Suprapubic skin (tissue), 4 donors: ENCODE data around the gene TEX54. TPM values are rescaled to one million over a fixed set of nuclear protein-coding genes. Genes with fewer than 3 reads are reported as not detected.

Experiments
- DNase-seq, 2 donors: peaks; one replicate each; pipeline ENCODE4 v3.0.0-alpha.2; 2019; ENCODE audit warnings: low spot score in 2 of 2
- H3K27ac ChIP-seq: fragments of 200-600 bp; sonication (generic); one replicate; pipeline ENCODE4 v1.5.1; 2019
- H3K27me3 ChIP-seq: fragments of 200-600 bp; sonication (generic); one replicate; pipeline ENCODE4 v1.5.1; 2019
- H3K36me3 ChIP-seq: fragments of 200-600 bp; sonication (generic); one replicate; pipeline ENCODE4 v1.5.1; 2019
- H3K4me1 ChIP-seq: fragments of 200-600 bp; sonication (generic); one replicate; pipeline ENCODE4 v1.5.1; 2019
- H3K4me3 ChIP-seq: fragments of 200-600 bp; sonication (generic); one replicate; pipeline ENCODE4 v1.5.1; 2019; ENCODE audit warnings: mild to moderate bottlenecking
- H3K9me3 ChIP-seq: fragments of 200-600 bp; sonication (generic); one replicate; pipeline ENCODE4 v1.5.1; 2019
- EP300 ChIP-seq: sonication (generic); formaldehyde crosslinking; IDR thresholded peaks from one replicate; pipeline ENCODE4 v1.6.1; 2017; ENCODE audit warnings: antibody characterized with exemption
- POLR2A ChIP-seq, 2 donors: fragments of 450-650 bp; IDR thresholded peaks; one replicate each; pipeline ENCODE4 v1.6.1; 2017; ENCODE audit warnings: antibody characterized with exemption in 2 of 2, mild to moderate bottlenecking in 2 of 2, moderate library complexity in 2 of 2
- POLR2AphosphoS5 ChIP-seq, 3 donors: sonication (generic); formaldehyde crosslinking; IDR thresholded peaks; one replicate each; pipeline ENCODE4 v1.6.1; 2017; ENCODE audit warnings: antibody characterized with exemption in 3 of 3
- WGBS: methylation state at CpG from one replicate; pipeline ENCODE4 v1.1.5; 2018; 5-methylcytosine and 5-hydroxymethylcytosine counted together
- total RNA-seq, 4 donors: library from RNA; depleted of rRNA; stranded (reverse); fragments of >200 nt; gene quantifications; one replicate each; pipeline ENCODE4 v1.1.0, GENCODE V29; 2016
- TF ChIP-seq, protein P1 (sequence below), 2 donors: fragments of 200-600 bp in 1 of 2; fragments of 450-650 bp in 1 of 2; sonication (generic) in 1 of 2; IDR thresholded peaks; one replicate each; pipeline ENCODE4 v1.5.1; 2016 to 2019; ENCODE audit warnings: antibody characterized with exemption in 2 of 2, mild to moderate bottlenecking in 1 of 2, moderate library complexity in 1 of 2

Gene TEX54
- total RNA-seq, result not detected

DNA sequence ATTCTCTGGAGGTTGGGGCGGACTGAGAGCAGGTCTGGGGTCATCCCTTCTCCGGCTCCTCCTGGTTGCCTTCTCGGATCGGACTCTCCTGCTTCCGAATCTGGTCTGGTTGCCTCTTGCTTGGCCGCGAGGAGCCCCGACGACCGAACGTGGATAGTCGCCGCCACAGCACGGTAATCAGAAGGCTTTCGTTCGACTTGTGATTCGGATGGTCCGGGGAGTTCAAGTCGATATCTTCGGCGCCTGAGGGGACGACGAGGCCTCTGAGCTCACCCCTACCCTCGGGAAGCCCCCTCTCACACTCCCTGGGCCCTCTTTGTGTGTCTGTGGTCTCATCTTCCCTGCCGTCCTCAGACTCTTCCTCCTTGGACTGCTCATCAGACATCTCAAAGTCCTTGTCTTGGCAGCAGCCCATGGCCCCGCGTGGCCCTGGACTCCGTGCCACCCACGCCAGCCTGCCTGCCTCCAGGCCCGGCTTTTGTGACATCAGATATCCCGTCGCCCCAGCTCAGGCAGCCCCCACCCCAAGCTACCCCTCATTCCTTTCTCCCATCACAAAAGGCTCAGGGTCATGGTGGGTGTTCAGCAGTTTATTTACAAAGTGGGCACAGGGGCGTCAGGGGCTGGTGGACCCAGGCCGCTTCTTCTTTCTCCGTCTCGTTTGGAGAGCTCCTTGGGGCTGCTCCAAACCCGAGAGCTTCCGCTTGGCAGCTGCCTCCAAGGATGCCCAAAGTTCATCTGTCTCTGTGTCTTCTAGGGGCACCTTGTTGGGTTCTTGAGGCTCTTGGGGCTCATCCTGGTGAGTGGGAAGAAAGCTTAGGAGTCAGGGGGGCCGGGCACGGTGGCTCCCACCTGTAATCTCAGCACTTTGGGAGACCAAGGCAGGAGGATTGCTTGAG, at the start of gene TEX54:
TSS of gene TEX54 (minus strand) at position 506 of the 899 bp plus-strand sequence.
- DNase-seq, result peak; percentile 79 to 80
- H3K4me3 ChIP-seq, result peak within 1 kb of the TSS; percentile 88
- peak within 1 kb of the TSS; percentile 91 for H3K27ac ChIP-seq
- peaks cover 31% of the 10 kb centered on the region for H3K36me3 ChIP-seq
- peaks cover 47% of the 10 kb centered on the region for H3K4me1 ChIP-seq
- H3K9me3 ChIP-seq, result no peaks in the 10 kb centered on the region
- no peak for TF ChIP-seq POLR2A (IDR thresholded peaks at IDR 0.05)
- no peak for TF ChIP-seq POLR2AphosphoS5 (IDR thresholded peaks at IDR 0.05)
- TF ChIP-seq, protein P1, sequence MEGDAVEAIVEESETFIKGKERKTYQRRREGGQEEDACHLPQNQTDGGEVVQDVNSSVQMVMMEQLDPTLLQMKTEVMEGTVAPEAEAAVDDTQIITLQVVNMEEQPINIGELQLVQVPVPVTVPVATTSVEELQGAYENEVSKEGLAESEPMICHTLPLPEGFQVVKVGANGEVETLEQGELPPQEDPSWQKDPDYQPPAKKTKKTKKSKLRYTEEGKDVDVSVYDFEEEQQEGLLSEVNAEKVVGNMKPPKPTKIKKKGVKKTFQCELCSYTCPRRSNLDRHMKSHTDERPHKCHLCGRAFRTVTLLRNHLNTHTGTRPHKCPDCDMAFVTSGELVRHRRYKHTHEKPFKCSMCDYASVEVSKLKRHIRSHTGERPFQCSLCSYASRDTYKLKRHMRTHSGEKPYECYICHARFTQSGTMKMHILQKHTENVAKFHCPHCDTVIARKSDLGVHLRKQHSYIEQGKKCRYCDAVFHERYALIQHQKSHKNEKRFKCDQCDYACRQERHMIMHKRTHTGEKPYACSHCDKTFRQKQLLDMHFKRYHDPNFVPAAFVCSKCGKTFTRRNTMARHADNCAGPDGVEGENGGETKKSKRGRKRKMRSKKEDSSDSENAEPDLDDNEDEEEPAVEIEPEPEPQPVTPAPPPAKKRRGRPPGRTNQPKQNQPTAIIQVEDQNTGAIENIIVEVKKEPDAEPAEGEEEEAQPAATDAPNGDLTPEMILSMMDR (IDR thresholded peaks at IDR 0.05), result no peak
- TF ChIP-seq EP300, result no peak
- WGBS, result 11% methylated on average over 39 of the region's 40 CpGs
- H3K27me3 ChIP-seq, result no peaks in the 10 kb centered on the region

GRCh38 chr11:62882431-62882749, 49.7 kb upstream of the TEX54 start:
- Histone ChIP-seq H3K36me3 (peaks cover 47% of the 10 kb centered on the region), H3K9me3 (no peaks in the 10 kb centered on the region), H3K27ac (peak overlapping the region; percentile 100), H3K27me3 (no peaks in the 10 kb centered on the region), H3K4me3 (peak overlapping the region; percentile 92), H3K4me1 (peaks cover 80% of the 10 kb centered on the region)
- WGBS, result 17% methylated on average over 6 of the region's 6 CpGs
- DNase-seq, result no peak
- TF ChIP-seq EP300 (no peak), POLR2AphosphoS5 (IDR thresholded peaks at IDR 0.05) (no peak), POLR2A (IDR thresholded peaks at IDR 0.05) (no peak)
- TF ChIP-seq, protein P1 (IDR thresholded peaks at IDR 0.05), result no peak

- DNase-seq, result peak; percentile 98 to 99
- TF ChIP-seq, protein P1 (IDR thresholded peaks at IDR 0.05), result no peak
- peak; percentile 9 to 74 (median 48) for TF ChIP-seq POLR2AphosphoS5 (IDR thresholded peaks at IDR 0.05)
- TF ChIP-seq EP300, result no peak
- no peak for TF ChIP-seq POLR2A (IDR thresholded peaks at IDR 0.05)
- 2% methylated on average over 18 of the region's 21 CpGs for WGBS
- Histone ChIP-seq H3K27ac (peak overlapping the region; percentile 100), H3K36me3 (peaks cover 41% of the 10 kb centered on the region), H3K4me1 (peaks cover 81% of the 10 kb centered on the region), H3K4me3 (peak overlapping the region; percentile 92), H3K9me3 (no peaks in the 10 kb centered on the region), H3K27me3 (no peaks in the 10 kb centered on the region)
Measured at GRCh38 chr11:62881579-62882430, 49.2 kb upstream of the TEX54 start.

DNA sequence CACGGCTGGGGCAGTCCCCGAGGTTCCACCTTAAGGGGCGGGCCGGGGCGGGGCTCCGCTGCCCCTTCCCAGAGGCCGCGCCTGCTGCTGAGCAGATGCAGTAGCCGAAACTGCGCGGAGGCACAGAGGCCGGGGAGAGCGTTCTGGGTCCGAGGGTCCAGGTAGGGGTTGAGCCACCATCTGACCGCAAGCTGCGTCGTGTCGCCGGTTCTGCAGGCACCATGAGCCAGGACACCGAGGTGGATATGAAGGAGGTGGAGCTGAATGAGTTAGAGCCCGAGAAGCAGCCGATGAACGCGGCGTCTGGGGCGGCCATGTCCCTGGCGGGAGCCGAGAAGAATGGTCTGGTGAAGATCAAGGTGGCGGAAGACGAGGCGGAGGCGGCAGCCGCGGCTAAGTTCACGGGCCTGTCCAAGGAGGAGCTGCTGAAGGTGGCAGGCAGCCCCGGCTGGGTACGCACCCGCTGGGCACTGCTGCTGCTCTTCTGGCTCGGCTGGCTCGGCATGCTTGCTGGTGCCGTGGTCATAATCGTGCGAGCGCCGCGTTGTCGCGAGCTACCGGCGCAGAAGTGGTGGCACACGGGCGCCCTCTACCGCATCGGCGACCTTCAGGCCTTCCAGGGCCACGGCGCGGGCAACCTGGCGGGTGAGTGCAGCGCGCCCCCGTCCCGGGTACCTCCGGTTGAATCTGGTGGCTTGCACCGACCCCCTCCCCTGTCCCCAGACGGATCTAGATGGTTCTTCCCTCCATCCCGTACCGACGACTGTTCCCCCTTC, 48.4 kb upstream of the TEX54 start, which contains the start of gene SLC3A2:
TSS of gene SLC3A2 (plus strand) at position 94 of the 776 bp plus-strand sequence. CDS start at position 222, 128 bp downstream.
- Histone ChIP-seq H3K9me3 (no peaks in the 10 kb centered on the region), H3K4me1 (peaks cover 77% of the 10 kb centered on the region), H3K27ac (peak within 1 kb of the TSS; percentile 100), H3K36me3 (peaks cover 33% of the 10 kb centered on the region), H3K27me3 (no peaks in the 10 kb centered on the region), H3K4me3 (peak within 1 kb of the TSS; percentile 92)
- WGBS, result 0% methylated on average over 22 of the region's 69 CpGs
- peak in 1 of 2 donors; percentile 92 for DNase-seq
- TF ChIP-seq, protein P1 (IDR thresholded peaks at IDR 0.05), result peak in 1 of 2 donors; percentile 75
- peak; percentile 85 to 96 (median 96) for TF ChIP-seq POLR2AphosphoS5 (IDR thresholded peaks at IDR 0.05)
- peak; percentile 97 to 98 for TF ChIP-seq POLR2A (IDR thresholded peaks at IDR 0.05)
- TF ChIP-seq EP300, result no peak
